ENCODE data around the gene GPR4. TPM values are rescaled to one million over a fixed set of nuclear protein-coding genes. Genes with fewer than 3 reads are reported as not detected.

Gene GPR4
- total and polyA plus RNA-seq, 8 donors, result 0.56 to 3.0 (median 1.1) TPM

- no peaks in the 10 kb centered on the region for H3K27me3 ChIP-seq
- no peak overlapping the region for H3K27ac ChIP-seq
- intact Hi-C loops (cut with DNase I), result loop anchor here in 1 of 3 donors (5.0 kb wide), 1 partner anchor 35 kb away; no protein-coding TSS in a partner anchor
- ATAC-seq (peak; percentile 88 to 98 (median 96)), FAIRE-seq (no peak), DNase-seq (peak; percentile 68 to 91 (median 86))
- peak; percentile 71 to 85 (median 84) for TF ChIP-seq CTCF (IDR thresholded peaks at IDR 0.05)
- peaks cover 0 to 8% (median 0%) of the 10 kb centered on the region in 3 donors for H3K36me3 ChIP-seq
- H3K4me1 ChIP-seq, result no peaks in the 10 kb centered on the region
- no peaks in the 10 kb centered on the region for H3K9me3 ChIP-seq
- WGBS, 2 donors, result 11 to 12% methylated on average over 28 of the region's 28 CpGs
- peak overlapping the region in 1 of 4 donors; percentile 18 for H3K4me3 ChIP-seq
Observed at GRCh38 chr19:45607071-45608029, 5.3 kb upstream of the GPR4 start.

- Histone ChIP-seq H3K9me3 (no peaks in the 10 kb centered on the region), H3K36me3 (no peaks in the 10 kb centered on the region), H3K27ac (no peak overlapping the region), H3K4me3 (peak overlapping the region in 1 of 4 donors; percentile 25), H3K27me3 (peaks cover 0 to 4% (median 0%) of the 10 kb centered on the region in 4 donors), H3K4me1 (no peaks in the 10 kb centered on the region)
- ATAC-seq (no peak), FAIRE-seq (no peak), DNase-seq (no peak)
- WGBS, 2 donors, result 29 to 30% methylated on average over 10 of the region's 10 CpGs
- intact Hi-C loops (cut with DNase I), result no loop called here
- TF ChIP-seq CTCF (IDR thresholded peaks at IDR 0.05), result no peak
Observed at GRCh38 chr19:45601115-45601514, 897 bp downstream of the GPR4 start.

- Histone ChIP-seq H3K27me3 (peaks cover 0 to 4% (median 0%) of the 10 kb centered on the region in 4 donors), H3K4me1 (no peaks in the 10 kb centered on the region), H3K9me3 (no peaks in the 10 kb centered on the region), H3K27ac (no peak overlapping the region), H3K4me3 (peak overlapping the region in 1 of 4 donors; percentile 3), H3K36me3 (no peaks in the 10 kb centered on the region)
- no peak for TF ChIP-seq CTCF (IDR thresholded peaks at IDR 0.05)
- whole genome bisulfite sequencing, 2 donors, result 64 to 66% methylated on average over 5 of the region's 5 CpGs
- FAIRE-seq, result no peak
- ATAC-seq, result no peak
- intact Hi-C loops (cut with DNase I), result no loop called here
- DNase-seq, result no peak
Observed at GRCh38 chr19:45600340-45600885, 1.6 kb downstream of the GPR4 start.

GRCh38 chr19:45599286-45599685 lies 2.7 kb downstream of the GPR4 start:
- no peak overlapping the region for H3K27ac ChIP-seq
- H3K4me1 ChIP-seq, result no peaks in the 10 kb centered on the region
- intact Hi-C loops (cut with DNase I), result no loop called here
- H3K36me3 ChIP-seq, result no peaks in the 10 kb centered on the region
- 14 to 15% methylated on average over 13 of the region's 13 CpGs for WGBS, 2 donors
- H3K4me3 ChIP-seq, result no peak overlapping the region
- no peaks in the 10 kb centered on the region for H3K9me3 ChIP-seq
- H3K27me3 ChIP-seq, result peaks cover 0 to 4% (median 0%) of the 10 kb centered on the region in 4 donors
- ATAC-seq (no peak), FAIRE-seq (no peak), DNase-seq (no peak)
- no peak for TF ChIP-seq CTCF (IDR thresholded peaks at IDR 0.05)

Data from pancreas (tissue), 10 donors.